ENCODE measurements around the gene NBAS. TPM values are rescaled to one million over a fixed set of nuclear protein-coding genes. Genes with fewer than 3 reads are reported as not detected.
"Not testable (repeated sequence)": the region's sequence is repeated elsewhere in the genome, so short reads cannot be mapped to it uniquely, and the experiment has no call there.

Gene NBAS
- total RNA-seq, 1 experiment from 2014 or later = 19.7 TPM

DNA sequence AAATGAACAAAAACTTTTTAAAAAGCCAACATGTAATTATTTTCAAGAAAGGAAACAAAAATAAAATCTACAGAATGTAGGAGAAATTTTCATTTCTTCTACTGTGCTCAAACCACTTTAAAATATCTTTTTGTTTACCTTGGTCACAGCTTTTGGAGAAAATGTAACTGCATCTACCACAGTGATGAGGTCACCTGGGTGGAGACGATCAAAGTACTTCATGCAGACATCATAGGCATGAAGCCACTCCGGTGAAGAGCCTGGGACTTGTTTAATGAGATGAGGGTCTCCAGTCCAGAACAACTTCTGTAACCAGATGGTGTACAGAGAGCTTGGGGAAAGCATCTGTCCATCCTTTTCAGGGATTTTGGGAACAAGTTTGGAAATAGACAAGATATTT, 285.8 kb downstream of the NBAS start:
- DNase-seq (ENCODE audit: low read depth) = no peak
- in situ Hi-C loops (cut with HindIII; ENCODE audit: low pct_unique_long_range_greater_than_20kb, low sequenced_read_pairs) = no loop called here

DNA sequence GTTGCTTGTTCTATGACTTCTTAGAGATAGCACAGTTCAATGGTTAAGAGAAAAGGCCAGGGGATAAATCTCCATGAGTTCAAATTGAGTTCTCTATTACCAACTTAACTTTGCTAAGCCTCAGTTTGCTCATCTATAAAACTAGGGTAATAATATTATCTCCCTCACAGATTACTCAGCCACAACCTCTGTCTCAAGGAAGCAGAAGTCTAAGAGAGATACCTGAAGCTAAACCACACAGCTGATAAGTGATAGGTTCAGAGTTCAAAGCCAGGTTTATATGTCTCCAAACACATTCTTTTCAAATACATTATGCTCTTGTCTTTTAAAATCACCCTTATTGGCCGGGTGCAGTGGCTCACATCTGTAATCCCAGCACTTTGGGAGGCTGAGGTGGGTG, 287.7 kb downstream of the NBAS start:
- in situ Hi-C loops (cut with HindIII; ENCODE audit: low pct_unique_long_range_greater_than_20kb, low sequenced_read_pairs) = no loop called here

DNA sequence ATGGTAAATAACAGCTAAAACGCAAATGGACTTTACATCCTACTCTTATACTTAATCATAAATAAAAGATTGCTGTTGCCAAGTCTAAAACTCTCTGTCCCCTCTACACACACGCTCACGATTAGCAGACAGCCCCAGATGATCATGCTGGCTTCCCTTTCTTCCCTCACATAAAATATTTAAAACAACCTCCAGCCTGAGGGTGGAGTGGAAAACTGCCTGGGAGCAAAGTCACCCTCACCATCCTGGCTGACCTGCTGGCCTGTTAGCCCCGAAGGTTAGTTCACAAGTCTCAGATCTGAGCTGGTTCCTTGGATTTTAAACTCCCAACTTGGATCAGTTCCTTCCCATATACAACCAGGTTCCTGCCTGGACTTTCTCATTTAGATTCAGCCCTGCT, 288.2 kb downstream of the NBAS start:
- no peak for DNase-seq (ENCODE audit: low read depth)
- in situ Hi-C loops (cut with HindIII; ENCODE audit: low pct_unique_long_range_greater_than_20kb, low sequenced_read_pairs) = no loop called here

More for the DNA sequence above, 287.7 kb downstream of the NBAS start:
- no peak for DNase-seq (ENCODE audit: low read depth)

DNA sequence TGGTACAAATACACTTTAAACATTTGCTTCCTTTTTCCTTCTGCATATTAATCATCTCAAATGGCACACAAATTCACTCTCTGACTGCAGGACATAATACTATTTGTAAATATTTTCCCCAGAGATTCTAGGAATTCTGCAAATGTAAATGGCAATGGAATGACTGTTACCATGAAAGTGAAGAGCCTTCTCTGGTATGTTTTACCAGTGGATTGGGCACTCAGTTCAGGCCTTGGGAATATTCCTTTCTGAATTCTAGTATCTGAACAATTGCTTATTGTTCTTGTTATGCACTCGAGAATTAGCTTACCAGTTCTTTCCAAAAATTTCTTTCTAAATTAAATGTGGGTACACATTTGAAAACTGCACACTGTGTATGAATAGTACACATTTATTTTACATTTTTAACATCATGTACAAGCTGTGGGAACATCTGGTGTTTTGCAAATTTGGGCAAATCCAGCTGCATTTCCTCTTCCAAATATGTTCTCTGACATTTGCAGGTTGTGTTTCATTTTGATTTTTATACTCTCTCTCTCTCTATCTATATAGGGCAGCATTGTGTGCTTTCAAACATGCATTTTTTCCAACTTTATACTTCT, 289.1 kb downstream of the NBAS start:
- no peak for DNase-seq (ENCODE audit: low read depth)
- in situ Hi-C loops (cut with HindIII; ENCODE audit: low pct_unique_long_range_greater_than_20kb, low sequenced_read_pairs) = no loop called here

DNA sequence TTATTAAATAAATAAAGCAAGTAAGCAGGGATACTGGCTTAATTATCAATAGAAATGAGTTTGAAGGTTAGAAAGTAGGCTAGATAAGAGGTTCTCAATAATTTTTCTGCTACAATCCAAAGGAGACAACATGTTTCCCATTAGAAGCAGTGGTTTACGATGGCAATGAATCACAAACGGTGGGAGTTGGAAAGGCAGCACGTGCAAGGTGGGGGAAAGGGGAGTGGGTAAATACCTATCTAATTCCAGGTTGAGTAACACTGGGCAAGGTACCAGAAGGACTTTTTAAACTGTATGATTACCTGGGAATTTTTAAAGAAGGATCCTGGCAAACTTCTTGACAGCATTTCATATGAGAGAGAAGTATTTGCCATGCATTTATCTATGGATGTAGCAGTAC, 289.9 kb downstream of the NBAS start:
- in situ Hi-C loops (cut with HindIII; ENCODE audit: low pct_unique_long_range_greater_than_20kb, low sequenced_read_pairs) = no loop called here
- no peak for DNase-seq (ENCODE audit: low read depth)

DNA sequence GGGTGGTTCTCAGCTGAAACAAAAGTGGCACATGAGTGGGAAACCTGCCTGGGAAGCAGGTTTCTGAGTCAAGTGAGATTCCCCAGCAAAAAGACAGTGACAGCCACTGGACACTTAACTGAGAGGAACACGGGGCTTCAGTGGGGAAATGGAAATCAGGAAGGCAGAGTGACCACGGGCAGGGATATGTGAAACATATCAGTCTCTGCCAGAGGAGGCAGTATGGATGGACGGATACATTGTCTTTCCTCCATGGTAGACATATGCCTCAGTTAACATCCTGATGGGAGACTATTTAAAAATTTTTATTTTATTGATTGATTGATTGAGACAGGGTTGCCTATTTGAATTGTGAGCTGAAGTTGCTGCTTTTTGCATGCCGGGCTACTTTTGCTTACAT, 292.1 kb downstream of the NBAS start:
- DNase-seq (ENCODE audit: low read depth) = no peak
- in situ Hi-C loops (cut with HindIII; ENCODE audit: low pct_unique_long_range_greater_than_20kb, low sequenced_read_pairs) = no loop called here

DNA sequence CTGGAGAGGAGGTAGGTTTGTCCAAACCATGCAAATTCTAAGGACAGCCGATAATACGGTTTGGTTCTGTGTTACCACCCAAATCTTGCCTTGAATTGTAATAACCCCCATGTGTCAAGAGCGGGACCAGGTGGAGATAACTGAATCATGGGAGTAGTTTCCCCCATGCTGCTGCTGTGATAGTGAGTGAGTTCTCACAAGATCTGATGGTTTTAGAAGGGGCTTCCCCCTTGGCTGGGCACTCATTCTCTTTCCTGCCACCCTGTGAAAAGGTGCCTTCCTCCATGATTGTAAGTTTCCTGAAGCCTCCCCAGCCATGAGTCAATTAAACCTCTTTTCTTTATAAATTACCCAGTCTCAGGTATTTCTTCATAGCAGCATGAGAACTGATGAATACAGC, 295.2 kb downstream of the NBAS start:
- DNase-seq (ENCODE audit: low read depth) = no peak
- in situ Hi-C loops (cut with HindIII; ENCODE audit: low pct_unique_long_range_greater_than_20kb, low sequenced_read_pairs) = no loop called here

DNA sequence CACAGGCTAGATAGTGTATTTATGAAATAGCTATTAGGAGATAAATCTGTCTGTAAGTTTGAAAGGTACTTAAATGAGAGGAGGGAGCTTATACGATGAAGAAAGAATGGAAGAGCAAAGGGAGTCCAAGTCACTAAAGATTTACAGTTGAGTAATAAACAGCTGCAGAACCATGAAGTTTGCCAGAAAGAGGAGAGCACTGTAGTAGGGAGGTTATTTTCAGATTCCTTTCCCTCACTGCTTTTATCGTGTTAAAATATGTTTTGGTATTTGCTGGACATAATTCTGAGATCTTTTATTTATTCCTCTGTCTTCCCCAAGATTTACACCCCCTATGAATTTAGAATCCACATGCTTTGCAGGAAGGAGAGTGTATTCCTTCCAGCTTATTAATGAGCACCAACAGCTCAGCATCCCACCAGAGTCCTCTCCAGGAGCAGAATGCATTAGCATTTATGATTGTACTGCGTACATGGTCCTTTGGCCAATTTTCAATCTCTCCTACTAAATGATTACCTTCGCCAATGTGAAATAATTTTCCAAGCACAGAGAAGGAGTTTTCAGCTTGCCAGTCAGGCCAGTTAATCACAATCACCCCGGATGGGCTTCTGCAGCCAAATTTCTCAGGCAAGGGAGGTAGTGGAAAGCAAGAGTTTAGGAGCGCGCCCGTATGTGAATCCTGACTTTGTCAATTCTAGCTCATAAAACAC, 297.0 kb downstream of the NBAS start:
- DNase-seq (ENCODE audit: low read depth) = no peak
- in situ Hi-C loops (cut with HindIII; ENCODE audit: low pct_unique_long_range_greater_than_20kb, low sequenced_read_pairs) = no loop called here

DNA sequence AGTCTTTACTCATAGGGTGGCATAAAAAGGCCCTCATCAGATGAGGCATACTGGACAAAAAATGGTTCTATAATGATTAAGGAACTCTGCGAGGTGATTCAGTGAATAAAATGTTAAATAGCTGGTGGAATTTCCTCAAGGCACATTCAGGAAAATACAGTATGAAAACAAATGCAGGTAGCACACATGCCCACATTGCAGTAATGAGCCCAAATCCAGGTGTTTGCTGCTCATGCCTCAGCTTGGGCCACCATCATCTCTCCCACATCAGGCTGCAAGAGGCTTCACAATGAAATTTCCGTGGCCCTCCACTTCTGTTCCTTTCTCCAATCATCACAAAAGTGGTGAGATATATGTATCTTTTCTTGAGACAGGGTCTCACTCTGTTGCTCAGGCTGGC, 298.3 kb downstream of the NBAS start:
- in situ Hi-C loops (cut with HindIII; ENCODE audit: low pct_unique_long_range_greater_than_20kb, low sequenced_read_pairs) = no loop called here

DNA sequence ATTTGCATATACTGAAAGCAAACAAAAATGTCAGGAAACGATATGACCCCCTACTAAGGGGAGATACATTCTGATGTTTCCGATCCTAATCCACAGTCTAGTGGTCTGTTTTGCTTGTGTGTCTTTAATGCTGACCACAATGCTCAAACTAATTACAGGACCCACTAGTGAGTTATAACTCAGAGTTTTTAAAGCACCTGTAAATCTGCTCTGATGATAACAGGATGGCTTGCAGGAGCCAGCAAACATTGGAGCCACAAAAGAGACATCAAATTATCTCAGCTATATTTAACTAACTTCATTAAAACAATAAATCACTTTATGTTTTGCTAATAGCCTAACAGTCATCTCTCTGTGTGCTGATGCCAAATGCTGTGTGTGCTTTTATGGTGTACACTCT, 300.3 kb downstream of the NBAS start:
- in situ Hi-C loops (cut with HindIII; ENCODE audit: low pct_unique_long_range_greater_than_20kb, low sequenced_read_pairs) = no loop called here
- DNase-seq (ENCODE audit: low read depth) = no peak

More for the DNA sequence above, 298.3 kb downstream of the NBAS start:
- no peak for DNase-seq (ENCODE audit: low read depth)

DNA sequence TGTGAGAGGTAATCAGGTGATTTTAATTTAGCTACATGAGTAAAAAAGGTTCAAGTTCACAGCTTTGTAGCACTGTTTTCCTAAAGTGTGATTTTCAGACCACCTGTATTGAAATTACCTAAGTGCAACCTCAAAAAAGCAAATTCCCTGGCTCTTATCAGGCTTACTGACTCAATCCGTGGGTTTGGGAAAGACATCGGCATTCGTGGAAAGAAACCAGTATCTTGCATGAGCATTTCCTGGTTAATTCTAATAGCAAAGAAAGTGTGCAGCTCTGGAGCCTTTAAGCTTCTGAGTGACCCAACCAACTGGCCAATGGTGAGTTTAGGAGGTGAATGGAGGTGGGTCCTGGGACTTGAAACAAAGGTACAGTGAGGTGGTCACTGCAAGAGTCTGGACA, 300.9 kb downstream of the NBAS start:
- in situ Hi-C loops (cut with HindIII; ENCODE audit: low pct_unique_long_range_greater_than_20kb, low sequenced_read_pairs) = no loop called here
- DNase-seq (ENCODE audit: low read depth) = no peak

DNA sequence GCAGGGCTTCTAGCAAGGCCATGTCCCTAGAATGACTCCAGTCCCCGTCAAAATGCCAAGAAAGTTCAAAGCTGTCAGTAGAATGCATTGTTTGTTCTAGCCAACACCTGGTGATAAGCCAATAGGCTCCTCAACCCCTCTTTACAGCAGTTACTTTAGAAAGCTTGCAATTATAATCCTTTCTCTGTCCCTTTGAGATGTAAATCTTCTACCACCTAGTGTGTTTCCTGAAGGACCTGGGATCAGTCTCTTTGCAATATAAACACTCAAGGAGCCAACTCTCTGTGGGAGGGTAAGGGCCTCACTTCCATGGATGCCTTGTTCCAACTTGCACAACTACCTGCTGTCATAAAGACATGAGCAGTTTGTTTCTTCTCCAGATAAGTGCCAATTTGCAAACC, 301.8 kb downstream of the NBAS start:
- in situ Hi-C loops (cut with HindIII; ENCODE audit: low pct_unique_long_range_greater_than_20kb, low sequenced_read_pairs) = no loop called here
- no peak for DNase-seq (ENCODE audit: low read depth)

DNA sequence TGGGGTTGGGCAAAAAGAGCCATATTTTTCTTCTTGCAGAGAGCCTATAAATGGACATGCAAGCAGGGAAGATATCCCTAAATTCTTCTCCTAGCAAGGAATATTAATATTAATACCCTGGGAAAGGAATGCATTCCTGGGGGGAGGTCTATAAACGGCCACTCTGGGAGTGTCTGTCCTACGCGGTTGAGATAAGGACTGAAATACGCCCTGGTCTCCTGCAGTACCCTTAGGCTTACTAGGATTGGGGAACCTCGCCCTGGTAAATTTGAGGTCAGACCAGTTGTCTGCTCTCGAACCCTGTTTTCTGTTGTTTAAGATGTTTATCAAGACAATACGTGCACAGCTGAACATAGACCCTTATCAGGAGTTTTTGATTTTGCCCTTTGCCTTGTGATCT, 302.7 kb downstream of the NBAS start:
- in situ Hi-C loops (cut with HindIII; ENCODE audit: low pct_unique_long_range_greater_than_20kb, low sequenced_read_pairs); DNase-seq (ENCODE audit: low read depth): not testable (repeated sequence)

DNA sequence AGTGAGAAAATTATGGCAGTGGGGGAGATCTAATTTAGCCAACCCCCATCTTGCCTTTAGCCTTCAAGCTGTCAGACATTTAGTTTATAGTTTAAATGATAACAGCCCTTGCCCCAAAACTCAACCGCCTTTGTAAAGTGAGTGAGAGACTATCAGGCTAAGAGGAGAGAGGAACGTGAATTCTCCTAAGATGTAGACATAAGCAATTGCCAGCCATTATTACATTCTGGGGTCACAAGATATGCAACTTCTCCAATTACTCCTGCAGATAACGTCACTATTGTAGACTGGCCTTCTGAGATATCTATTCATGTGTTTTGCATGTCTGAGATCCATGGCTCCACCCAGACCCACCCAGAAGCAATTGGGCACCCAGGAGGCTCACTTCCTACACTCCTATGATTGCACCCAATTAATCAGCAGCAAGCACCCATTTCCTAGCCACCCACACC, 307.3 kb downstream of the NBAS start:
- in situ Hi-C loops (cut with HindIII; ENCODE audit: low pct_unique_long_range_greater_than_20kb, low sequenced_read_pairs) = no loop called here
- no peak for DNase-seq (ENCODE audit: low read depth)

DNA sequence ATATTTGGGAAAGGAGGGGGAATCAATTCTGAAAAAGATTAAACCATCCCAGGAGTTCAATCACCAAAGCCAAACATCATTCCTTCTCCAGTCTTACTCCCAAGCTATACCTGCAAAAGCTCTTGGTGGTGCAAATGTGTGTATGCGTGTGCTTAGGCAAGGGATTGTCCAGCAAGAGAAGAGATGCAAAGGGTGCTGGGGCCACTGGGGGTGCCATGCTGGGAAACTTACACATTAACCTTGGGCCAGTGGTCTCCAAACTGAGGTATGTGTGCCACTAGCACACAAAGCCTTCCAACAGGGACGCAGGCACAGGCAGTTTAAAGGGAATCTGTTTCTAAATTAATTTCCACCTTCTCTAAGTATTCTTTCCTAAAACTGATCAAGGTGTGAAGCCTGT, 307.9 kb downstream of the NBAS start:
- DNase-seq (ENCODE audit: low read depth) = no peak
- in situ Hi-C loops (cut with HindIII; ENCODE audit: low pct_unique_long_range_greater_than_20kb, low sequenced_read_pairs) = no loop called here

DNA sequence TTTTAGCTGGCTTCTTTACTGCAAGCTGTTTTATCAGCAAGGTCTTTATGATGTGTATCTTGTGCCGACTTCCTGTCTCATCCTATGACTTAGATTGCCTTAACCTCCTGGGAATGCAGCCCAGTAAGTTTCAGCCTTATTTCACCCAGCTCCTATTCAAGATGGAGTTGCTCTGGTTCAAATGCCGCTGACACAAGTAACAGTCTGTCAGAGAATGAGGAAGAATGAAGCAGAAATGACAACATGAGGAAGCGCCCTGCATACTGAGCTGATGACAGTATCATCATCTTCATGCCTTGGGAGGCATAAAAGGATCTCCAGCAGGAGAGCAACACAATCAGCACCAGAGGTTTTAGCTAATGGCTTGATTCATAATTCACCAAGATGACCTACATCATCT, 309.4 kb downstream of the NBAS start:
- in situ Hi-C loops (cut with HindIII; ENCODE audit: low pct_unique_long_range_greater_than_20kb, low sequenced_read_pairs) = no loop called here
- no peak for DNase-seq (ENCODE audit: low read depth)

DNA sequence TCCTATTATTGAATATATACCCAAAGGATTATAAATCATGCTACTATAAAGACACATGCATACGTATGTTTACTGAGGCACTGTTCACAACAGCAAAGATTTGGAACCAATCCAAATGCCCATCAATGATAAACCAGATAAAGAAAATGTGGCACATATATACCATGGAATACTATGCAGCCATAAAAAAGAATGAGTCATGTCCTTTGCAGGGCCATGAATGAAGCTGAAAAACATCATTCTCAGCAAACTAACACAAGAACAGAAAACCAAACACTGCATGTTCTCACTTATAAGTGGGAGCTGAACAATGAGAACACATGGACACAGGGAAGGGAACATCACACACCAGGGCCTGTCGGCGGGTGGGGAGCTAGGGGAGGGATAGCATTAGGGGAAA, 310.2 kb downstream of the NBAS start:
- DNase-seq (ENCODE audit: low read depth); in situ Hi-C loops (cut with HindIII; ENCODE audit: low pct_unique_long_range_greater_than_20kb, low sequenced_read_pairs): not testable (repeated sequence)

DNA sequence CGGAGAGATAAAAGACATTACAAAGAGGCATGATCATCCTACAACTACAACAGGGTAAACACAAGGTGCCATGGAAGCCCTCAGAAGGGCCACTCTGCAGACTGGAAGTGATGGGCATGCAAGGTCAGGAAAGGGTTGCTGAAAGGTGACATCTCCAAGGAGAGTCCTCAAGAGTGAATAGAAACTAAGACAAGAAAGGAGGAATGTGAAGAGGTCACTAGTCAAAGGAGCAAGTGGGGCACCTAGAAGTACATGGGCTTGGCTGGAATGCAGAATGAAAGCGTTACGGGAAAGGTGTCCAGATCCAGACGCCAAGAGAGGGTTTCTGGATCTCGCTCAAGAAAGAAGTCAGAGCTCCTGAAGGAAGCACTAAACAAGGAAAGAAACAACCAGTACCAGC, 314.3 kb downstream of the NBAS start:
- no peak for DNase-seq (ENCODE audit: low read depth)
- in situ Hi-C loops (cut with HindIII; ENCODE audit: low pct_unique_long_range_greater_than_20kb, low sequenced_read_pairs) = no loop called here

DNA sequence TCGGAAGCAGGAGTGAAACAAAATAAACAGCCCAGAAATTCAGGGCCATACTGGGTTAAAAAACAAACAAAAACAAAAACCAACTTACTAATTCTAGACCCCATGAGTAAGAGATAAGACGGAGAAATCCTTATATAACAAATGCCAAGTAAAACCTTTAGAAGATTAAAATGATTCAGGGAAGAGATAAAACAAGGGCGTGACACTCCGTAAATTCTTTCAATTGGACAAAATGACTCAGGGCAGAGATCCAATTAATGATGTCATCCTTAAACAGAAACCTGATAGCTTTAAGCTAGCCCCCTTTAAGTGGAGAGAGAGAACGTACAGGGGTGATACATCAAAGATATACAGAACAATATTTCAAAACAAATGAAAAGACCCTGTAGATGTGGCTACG, 317.4 kb downstream of the NBAS start:
- DNase-seq (ENCODE audit: low read depth) = peak; percentile 34
- in situ Hi-C loops (cut with HindIII; ENCODE audit: low pct_unique_long_range_greater_than_20kb, low sequenced_read_pairs) = no loop called here

DNA sequence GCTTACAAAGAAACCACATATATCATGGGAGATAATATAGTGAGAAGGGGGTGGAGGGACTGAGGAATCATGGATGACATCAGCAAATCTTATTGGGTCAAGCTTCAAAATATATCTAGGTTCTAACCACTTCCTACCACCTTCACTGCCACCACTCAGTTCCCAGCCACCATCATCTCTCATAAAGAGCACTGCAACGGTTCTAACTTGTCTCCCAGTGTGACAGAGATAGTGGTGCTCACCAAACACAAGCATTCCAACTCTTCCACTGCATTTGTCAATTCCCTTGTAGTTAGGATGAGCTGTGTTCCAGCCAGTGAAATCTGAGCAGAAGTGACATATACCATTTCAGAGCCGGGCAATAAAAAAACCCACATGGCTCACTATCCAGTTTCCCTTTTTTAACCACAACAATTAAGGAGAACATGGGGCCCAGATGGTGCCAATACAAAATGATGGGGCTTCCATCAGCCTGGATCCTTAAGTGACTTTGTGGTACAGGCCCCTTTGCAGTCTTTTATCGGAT, 318.1 kb downstream of the NBAS start:
- DNase-seq (ENCODE audit: low read depth) = no peak
- in situ Hi-C loops (cut with HindIII; ENCODE audit: low pct_unique_long_range_greater_than_20kb, low sequenced_read_pairs) = no loop called here

Measured in Caki2 (cell line).